ENCODE data around the gene SBSN.
A peak's percentile ranks its signal among the peaks of the same experiment; 100 is the strongest.

The SBSN gene

GRCh38 chr19:35533201-35533821, 5.2 kb upstream of the SBSN start, which contains the start of gene GAPDHS:
Gene GAPDHS (plus strand): TSS chr19:35533456. CDS start chr19:35533528, 72 bp downstream.
- no peak for DNase-seq (ENCODE audit: insufficient read length, low spot score)
- no peak for FAIRE-seq
- TF ChIP-seq POLR2A (IDR thresholded peaks at IDR 0.05; ENCODE audit: low read depth, low read length): no peak

GRCh38 chr19:35531291-35531690, 3.2 kb upstream of the SBSN start:
- DNase-seq (ENCODE audit: insufficient read length, low spot score) (no peak), FAIRE-seq (no peak)
- TF ChIP-seq POLR2A (IDR thresholded peaks at IDR 0.05; ENCODE audit: low read depth, low read length): no peak

GRCh38 chr19:35529241-35530218, 1.4 kb upstream of the SBSN start:
- TF ChIP-seq POLR2A (IDR thresholded peaks at IDR 0.05; ENCODE audit: low read depth, low read length): no peak
- no peak for FAIRE-seq
- no peak for DNase-seq (ENCODE audit: insufficient read length, low spot score)

GRCh38 chr19:35525873-35526272, 2.2 kb downstream of the SBSN start:
- no peak for TF ChIP-seq POLR2A (IDR thresholded peaks at IDR 0.05; ENCODE audit: low read depth, low read length)
- DNase-seq (ENCODE audit: insufficient read length, low spot score): no peak
- no peak for FAIRE-seq

GRCh38 chr19:35524181-35524837, 3.8 kb downstream of the SBSN start:
- no peak for DNase-seq (ENCODE audit: insufficient read length, low spot score)
- TF ChIP-seq POLR2A (IDR thresholded peaks at IDR 0.05; ENCODE audit: low read depth, low read length): no peak
- FAIRE-seq: no peak

- no peak for TF ChIP-seq POLR2A (IDR thresholded peaks at IDR 0.05; ENCODE audit: low read depth, low read length)
- DNase-seq (ENCODE audit: insufficient read length, low spot score) (no peak), FAIRE-seq (no peak)
These were observed 5.3 kb downstream of the SBSN start for GRCh38 chr19:35522745-35523327.

GRCh38 chr19:35521124-35521743, 6.9 kb downstream of the SBSN start:
- no peak for TF ChIP-seq POLR2A (IDR thresholded peaks at IDR 0.05; ENCODE audit: low read depth, low read length)
- no peak for FAIRE-seq
- no peak for DNase-seq (ENCODE audit: insufficient read length, low spot score)

- no peak for TF ChIP-seq POLR2A (IDR thresholded peaks at IDR 0.05; ENCODE audit: low read depth, low read length)
- DNase-seq (ENCODE audit: insufficient read length, low spot score): peak; percentile 79
- peak; percentile 80 for FAIRE-seq
These were observed 8.8 kb downstream of the SBSN start for GRCh38 chr19:35519291-35519690.

GRCh38 chr19:35518313-35518712, 9.8 kb downstream of the SBSN start:
- FAIRE-seq (peak; percentile 94), DNase-seq (ENCODE audit: insufficient read length, low spot score) (peak; percentile 83)
- no peak for TF ChIP-seq POLR2A (IDR thresholded peaks at IDR 0.05; ENCODE audit: low read depth, low read length)

- no peak for TF ChIP-seq POLR2A (IDR thresholded peaks at IDR 0.05; ENCODE audit: low read depth, low read length)
- no peak for FAIRE-seq
- no peak for DNase-seq (ENCODE audit: insufficient read length, low spot score)
These were observed 10.8 kb downstream of the SBSN start for GRCh38 chr19:35517342-35517741.

GRCh38 chr19:35516310-35516709, 11.8 kb downstream of the SBSN start:
- DNase-seq (ENCODE audit: insufficient read length, low spot score) (no peak), FAIRE-seq (no peak)
- no peak for TF ChIP-seq POLR2A (IDR thresholded peaks at IDR 0.05; ENCODE audit: low read depth, low read length)

GRCh38 chr19:35514282-35514809, 13.8 kb downstream of the SBSN start:
- no peak for FAIRE-seq
- no peak for DNase-seq (ENCODE audit: insufficient read length, low spot score)

GRCh38 chr19:35513628-35514281, 14.4 kb downstream of the SBSN start, which contains the start of gene DMKN:
Gene DMKN (minus strand): TSS chr19:35513649. CDS start chr19:35513475, 174 bp downstream.
- DNase-seq (ENCODE audit: insufficient read length, low spot score) (peak; percentile 87), FAIRE-seq (no peak)
- TF ChIP-seq POLR2A (IDR thresholded peaks at IDR 0.05; ENCODE audit: low read depth, low read length): no peak

More at GRCh38 chr19:35514282-35514809, 13.8 kb downstream of the SBSN start:
- no peak for TF ChIP-seq POLR2A (IDR thresholded peaks at IDR 0.05; ENCODE audit: low read depth, low read length)
